HepG2 (cell line): ENCODE measurements around the gene SLC6A6. TPM values are rescaled to one million over a fixed set of nuclear protein-coding genes. Genes with fewer than 3 reads are reported as not detected.

Source experiments
- CEBPG ChIP-seq: IDR thresholded peaks from 2 replicates; pipeline ENCODE4 v1.6.1; 2016
- EZH2 ChIP-seq: conservative IDR thresholded peaks from 2 replicates; pipeline ENCODE4 v1.6.1; 2012; ENCODE audit warnings: mild to moderate bottlenecking, low read depth, low read length, moderate library complexity
- JDP2 ChIP-seq: sonication (generic); formaldehyde crosslinking; IDR thresholded peaks from 2 replicates; pipeline ENCODE4 v1.8.1; 2022; ENCODE audit warnings: missing genetic modification reagents, borderline replicate concordance
- KDM5B ChIP-seq: sonication (generic); formaldehyde crosslinking; IDR thresholded peaks from 2 replicates; pipeline ENCODE4 v1.4.0; 2020; ENCODE audit warnings: missing genetic modification reagents, mild to moderate bottlenecking, borderline replicate concordance
- PCBP1 ChIP-seq: fragments of 200-400 bp; formaldehyde crosslinking; IDR thresholded peaks from 2 replicates; pipeline ENCODE4 v1.6.1; 2017; ENCODE audit warnings: mild to moderate bottlenecking, low read depth, low read length, borderline replicate concordance
- POLR2AphosphoS2 ChIP-seq: IDR thresholded peaks from 2 replicates; pipeline ENCODE4 v1.6.1; 2011; ENCODE audit warnings: low read depth, low read length, improper control_type of control experiment
- TAF1 ChIP-seq: sonication (generic); formaldehyde crosslinking; IDR thresholded peaks from 2 replicates; pipeline ENCODE4 v1.4.0; 2020; ENCODE audit warnings: missing genetic modification reagents
- U2AF1 ChIP-seq: fragments of 200-400 bp; formaldehyde crosslinking; optimal IDR thresholded peaks from 2 replicates; pipeline ENCODE3; 2017; ENCODE audit warnings: mild to moderate bottlenecking, low read depth, low read length
- ZNF329 ChIP-seq: sonication (generic); formaldehyde crosslinking; IDR thresholded peaks from 2 replicates; pipeline ENCODE4 v1.9.0; 2021; ENCODE audit warnings: low read depth, mild to moderate bottlenecking, missing genetic modification reagents
- ZNF335 ChIP-seq: sonication (generic); formaldehyde crosslinking; IDR thresholded peaks from 2 replicates; pipeline ENCODE4 v1.4.0; 2020; ENCODE audit warnings: missing genetic modification reagents
- ZNF33B ChIP-seq: sonication (generic); formaldehyde crosslinking; IDR thresholded peaks from 2 replicates; pipeline ENCODE4 v1.5.1; 2020; ENCODE audit warnings: mild to moderate bottlenecking, missing genetic modification reagents
- ZNF484 ChIP-seq: sonication (generic); formaldehyde crosslinking; IDR thresholded peaks from 2 replicates; pipeline ENCODE4 v1.5.1; 2020; ENCODE audit warnings: mild to moderate bottlenecking, low read depth, missing genetic modification reagents, borderline replicate concordance
- ZNF547 ChIP-seq: sonication (generic); formaldehyde crosslinking; IDR thresholded peaks from 2 replicates; pipeline ENCODE4 v1.5.1; 2020; ENCODE audit warnings: mild to moderate bottlenecking, missing genetic modification reagents
- ZNF749 ChIP-seq: sonication (generic); formaldehyde crosslinking; IDR thresholded peaks from 2 replicates; pipeline ENCODE4 v1.8.0; 2022; ENCODE audit warnings: mild to moderate bottlenecking, missing genetic modification reagents, moderate library complexity, borderline replicate concordance
- polyA plus RNA-seq, 8 experiments: library from polyadenylated mRNA; depleted of rRNA in 3 of 8; stranded (reverse) in 7 of 8; unstranded in 1 of 8; fragments of >200 nt; fragmentation: Illumina TruSeq in 4 of 8; extraction: Trizol in 4 of 8; gene quantifications; 2 replicates each; pipeline versions ENCODE4 v1.2.1 to v1.2.3, GENCODE V29; 2011 to 2016; ENCODE audit warnings: low read depth in 4 of 8, missing spikeins in 1 of 8, mixed read lengths in 1 of 8; ENCODE audit not compliant: insufficient read depth in 1 of 8
- total RNA-seq, 5 experiments: library from RNA; depleted of rRNA; stranded (reverse); fragments of >200 nt; fragmentation: Illumina TruSeq; extraction: Trizol; gene quantifications; 2 replicates each; pipeline ENCODE4 v1.2.3, GENCODE V29; 2016; ENCODE audit warnings: low read depth in 1 of 5
- TF ChIP-seq, protein P1 (sequence below): sonication (generic); formaldehyde crosslinking; IDR thresholded peaks from 2 replicates; pipeline ENCODE4 v1.4.0; 2020; ENCODE audit warnings: missing genetic modification reagents
- TF ChIP-seq, protein P2 (sequence below): conservative IDR thresholded peaks from 2 replicates; pipeline ENCODE4 v1.6.1; 2018; ENCODE audit warnings: missing genetic modification reagents
- TF ChIP-seq, protein P3 (sequence below): sonication (generic); formaldehyde crosslinking; IDR thresholded peaks from 2 replicates; pipeline ENCODE4 v1.4.0; 2020; ENCODE audit warnings: missing genetic modification reagents
- TF ChIP-seq, protein P4 (sequence below): sonication (generic); formaldehyde crosslinking; conservative IDR thresholded peaks from 2 replicates; pipeline ENCODE4 v1.4.0; 2020; ENCODE audit warnings: missing genetic modification reagents
- TF ChIP-seq, protein P5 (sequence below): sonication (generic); formaldehyde crosslinking; IDR thresholded peaks from 2 replicates; pipeline ENCODE4 v1.5.0; 2020; ENCODE audit warnings: mild to moderate bottlenecking, missing genetic modification reagents, borderline replicate concordance

Gene SLC6A6
- total and polyA plus RNA-seq, 2 of the 13 experiments (the other 11 are each of a cell fraction or from before 2014, with no cell fraction given): 14.1 to 20.7 TPM

DNA sequence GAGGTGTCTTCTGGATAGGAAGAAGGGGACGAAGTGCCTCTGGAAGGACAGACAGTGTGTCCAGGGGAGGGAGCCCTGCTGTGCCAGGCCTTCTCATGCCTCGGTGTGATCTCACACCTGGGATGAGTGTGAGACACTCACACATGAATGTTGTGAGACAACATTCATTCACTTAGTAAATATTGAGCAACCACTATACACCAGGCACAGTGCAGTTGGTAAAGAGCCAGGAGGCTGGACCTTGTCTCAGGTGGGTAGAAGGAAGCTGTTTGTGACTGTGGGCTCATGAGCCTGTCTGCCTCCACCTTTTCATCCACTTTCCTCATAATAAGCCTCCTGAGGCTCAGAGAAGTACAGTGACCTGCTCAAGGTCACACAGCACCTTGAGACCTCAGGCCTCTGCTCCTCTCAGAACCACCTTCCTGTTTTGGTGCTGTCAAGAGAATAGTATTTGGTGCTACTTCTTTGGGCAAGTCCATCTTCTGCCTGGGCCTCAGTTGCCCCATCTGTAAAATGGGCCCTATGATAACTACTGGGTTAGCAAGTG, 20.9 kb downstream of the SLC6A6 start (continued):
- TF ChIP-seq, protein P1, sequence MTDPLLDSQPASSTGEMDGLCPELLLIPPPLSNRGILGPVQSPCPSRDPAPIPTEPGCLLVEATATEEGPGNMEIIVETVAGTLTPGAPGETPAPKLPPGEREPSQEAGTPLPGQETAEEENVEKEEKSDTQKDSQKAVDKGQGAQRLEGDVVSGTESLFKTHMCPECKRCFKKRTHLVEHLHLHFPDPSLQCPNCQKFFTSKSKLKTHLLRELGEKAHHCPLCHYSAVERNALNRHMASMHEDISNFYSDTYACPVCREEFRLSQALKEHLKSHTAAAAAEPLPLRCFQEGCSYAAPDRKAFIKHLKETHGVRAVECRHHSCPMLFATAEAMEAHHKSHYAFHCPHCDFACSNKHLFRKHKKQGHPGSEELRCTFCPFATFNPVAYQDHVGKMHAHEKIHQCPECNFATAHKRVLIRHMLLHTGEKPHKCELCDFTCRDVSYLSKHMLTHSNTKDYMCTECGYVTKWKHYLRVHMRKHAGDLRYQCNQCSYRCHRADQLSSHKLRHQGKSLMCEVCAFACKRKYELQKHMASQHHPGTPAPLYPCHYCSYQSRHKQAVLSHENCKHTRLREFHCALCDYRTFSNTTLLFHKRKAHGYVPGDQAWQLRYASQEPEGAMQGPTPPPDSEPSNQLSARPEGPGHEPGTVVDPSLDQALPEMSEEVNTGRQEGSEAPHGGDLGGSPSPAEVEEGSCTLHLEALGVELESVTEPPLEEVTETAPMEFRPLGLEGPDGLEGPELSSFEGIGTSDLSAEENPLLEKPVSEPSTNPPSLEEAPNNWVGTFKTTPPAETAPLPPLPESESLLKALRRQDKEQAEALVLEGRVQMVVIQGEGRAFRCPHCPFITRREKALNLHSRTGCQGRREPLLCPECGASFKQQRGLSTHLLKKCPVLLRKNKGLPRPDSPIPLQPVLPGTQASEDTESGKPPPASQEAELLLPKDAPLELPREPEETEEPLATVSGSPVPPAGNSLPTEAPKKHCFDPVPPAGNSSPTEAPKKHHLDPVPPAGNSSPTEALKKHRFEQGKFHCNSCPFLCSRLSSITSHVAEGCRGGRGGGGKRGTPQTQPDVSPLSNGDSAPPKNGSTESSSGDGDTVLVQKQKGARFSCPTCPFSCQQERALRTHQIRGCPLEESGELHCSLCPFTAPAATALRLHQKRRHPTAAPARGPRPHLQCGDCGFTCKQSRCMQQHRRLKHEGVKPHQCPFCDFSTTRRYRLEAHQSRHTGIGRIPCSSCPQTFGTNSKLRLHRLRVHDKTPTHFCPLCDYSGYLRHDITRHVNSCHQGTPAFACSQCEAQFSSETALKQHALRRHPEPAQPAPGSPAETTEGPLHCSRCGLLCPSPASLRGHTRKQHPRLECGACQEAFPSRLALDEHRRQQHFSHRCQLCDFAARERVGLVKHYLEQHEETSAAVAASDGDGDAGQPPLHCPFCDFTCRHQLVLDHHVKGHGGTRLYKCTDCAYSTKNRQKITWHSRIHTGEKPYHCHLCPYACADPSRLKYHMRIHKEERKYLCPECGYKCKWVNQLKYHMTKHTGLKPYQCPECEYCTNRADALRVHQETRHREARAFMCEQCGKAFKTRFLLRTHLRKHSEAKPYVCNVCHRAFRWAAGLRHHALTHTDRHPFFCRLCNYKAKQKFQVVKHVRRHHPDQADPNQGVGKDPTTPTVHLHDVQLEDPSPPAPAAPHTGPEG: no peak
- TF ChIP-seq PCBP1: no peak
- TF ChIP-seq ZNF484: no peak
- TF ChIP-seq KDM5B (CRISPR knock-in tag): no peak
- no peak for TF ChIP-seq ZNF749 (CRISPR knock-in tag)
- TF ChIP-seq, protein P2, sequence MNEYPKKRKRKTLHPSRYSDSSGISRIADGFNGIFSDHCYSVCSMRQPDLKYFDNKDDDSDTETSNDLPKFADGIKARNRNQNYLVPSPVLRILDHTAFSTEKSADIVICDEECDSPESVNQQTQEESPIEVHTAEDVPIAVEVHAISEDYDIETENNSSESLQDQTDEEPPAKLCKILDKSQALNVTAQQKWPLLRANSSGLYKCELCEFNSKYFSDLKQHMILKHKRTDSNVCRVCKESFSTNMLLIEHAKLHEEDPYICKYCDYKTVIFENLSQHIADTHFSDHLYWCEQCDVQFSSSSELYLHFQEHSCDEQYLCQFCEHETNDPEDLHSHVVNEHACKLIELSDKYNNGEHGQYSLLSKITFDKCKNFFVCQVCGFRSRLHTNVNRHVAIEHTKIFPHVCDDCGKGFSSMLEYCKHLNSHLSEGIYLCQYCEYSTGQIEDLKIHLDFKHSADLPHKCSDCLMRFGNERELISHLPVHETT (CRISPR knock-in tag): no peak
- TF ChIP-seq, protein P3, sequence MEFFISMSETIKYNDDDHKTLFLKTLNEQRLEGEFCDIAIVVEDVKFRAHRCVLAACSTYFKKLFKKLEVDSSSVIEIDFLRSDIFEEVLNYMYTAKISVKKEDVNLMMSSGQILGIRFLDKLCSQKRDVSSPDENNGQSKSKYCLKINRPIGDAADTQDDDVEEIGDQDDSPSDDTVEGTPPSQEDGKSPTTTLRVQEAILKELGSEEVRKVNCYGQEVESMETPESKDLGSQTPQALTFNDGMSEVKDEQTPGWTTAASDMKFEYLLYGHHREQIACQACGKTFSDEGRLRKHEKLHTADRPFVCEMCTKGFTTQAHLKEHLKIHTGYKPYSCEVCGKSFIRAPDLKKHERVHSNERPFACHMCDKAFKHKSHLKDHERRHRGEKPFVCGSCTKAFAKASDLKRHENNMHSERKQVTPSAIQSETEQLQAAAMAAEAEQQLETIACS (CRISPR knock-in tag): no peak
- TF ChIP-seq TAF1 (CRISPR knock-in tag): no peak
- TF ChIP-seq EZH2: no peak
- no peak for TF ChIP-seq U2AF1
- TF ChIP-seq, protein P4, sequence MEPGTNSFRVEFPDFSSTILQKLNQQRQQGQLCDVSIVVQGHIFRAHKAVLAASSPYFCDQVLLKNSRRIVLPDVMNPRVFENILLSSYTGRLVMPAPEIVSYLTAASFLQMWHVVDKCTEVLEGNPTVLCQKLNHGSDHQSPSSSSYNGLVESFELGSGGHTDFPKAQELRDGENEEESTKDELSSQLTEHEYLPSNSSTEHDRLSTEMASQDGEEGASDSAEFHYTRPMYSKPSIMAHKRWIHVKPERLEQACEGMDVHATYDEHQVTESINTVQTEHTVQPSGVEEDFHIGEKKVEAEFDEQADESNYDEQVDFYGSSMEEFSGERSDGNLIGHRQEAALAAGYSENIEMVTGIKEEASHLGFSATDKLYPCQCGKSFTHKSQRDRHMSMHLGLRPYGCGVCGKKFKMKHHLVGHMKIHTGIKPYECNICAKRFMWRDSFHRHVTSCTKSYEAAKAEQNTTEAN: peak; percentile 100
- TF ChIP-seq CEBPG (CRISPR knock-in tag): peak; percentile 98
- TF ChIP-seq ZNF335: peak; percentile 47; the same call in 1 of the 2 replicates
- TF ChIP-seq ZNF329 (CRISPR knock-in tag): no peak
- TF ChIP-seq, protein P5, sequence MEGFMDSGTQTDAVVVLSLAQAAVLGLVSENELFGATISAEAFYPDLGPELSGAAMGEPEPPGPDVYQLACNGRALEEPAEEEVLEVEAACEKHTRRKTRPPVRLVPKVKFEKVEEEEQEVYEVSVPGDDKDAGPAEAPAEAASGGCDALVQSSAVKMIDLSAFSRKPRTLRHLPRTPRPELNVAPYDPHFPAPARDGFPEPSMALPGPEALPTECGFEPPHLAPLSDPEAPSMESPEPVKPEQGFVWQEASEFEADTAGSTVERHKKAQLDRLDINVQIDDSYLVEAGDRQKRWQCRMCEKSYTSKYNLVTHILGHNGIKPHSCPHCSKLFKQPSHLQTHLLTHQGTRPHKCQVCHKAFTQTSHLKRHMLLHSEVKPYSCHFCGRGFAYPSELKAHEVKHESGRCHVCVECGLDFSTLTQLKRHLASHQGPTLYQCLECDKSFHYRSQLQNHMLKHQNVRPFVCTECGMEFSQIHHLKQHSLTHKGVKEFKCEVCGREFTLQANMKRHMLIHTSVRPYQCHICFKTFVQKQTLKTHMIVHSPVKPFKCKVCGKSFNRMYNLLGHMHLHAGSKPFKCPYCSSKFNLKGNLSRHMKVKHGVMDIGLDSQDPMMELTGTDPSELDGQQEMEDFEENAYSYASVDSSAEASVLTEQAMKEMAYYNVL (CRISPR knock-in tag): no peak; the same call in 1 of the 2 replicates
- TF ChIP-seq POLR2AphosphoS2: no peak
- TF ChIP-seq JDP2 (CRISPR knock-in tag): no peak
- no peak for TF ChIP-seq ZNF33B (CRISPR knock-in tag)
- no peak for TF ChIP-seq ZNF547 (CRISPR knock-in tag)
